Tibial nerve (tissue), 4 donors: Measurements from ENCODE around the gene RBM33.
A peak's percentile ranks its signal among the peaks of the same experiment; 100 is the strongest.

ENCODE experiments used
- CTCF ChIP-seq, 5 experiments: fragments of 200-600 bp in 3 of 5; fragments of 450-650 bp in 2 of 5; sonication (generic) in 3 of 5; IDR thresholded peaks; one replicate each; pipeline ENCODE4 v1.5.1; 2016 to 2019; ENCODE audit warnings: antibody characterized with exemption in 5 of 5, mild to moderate bottlenecking in 3 of 5, moderate library complexity in 2 of 5
- EP300 ChIP-seq, 2 donors: sonication (generic); formaldehyde crosslinking; IDR thresholded peaks; one replicate each; pipeline ENCODE4 v1.6.1; 2017; ENCODE audit warnings: antibody characterized with exemption in 2 of 2, mild to moderate bottlenecking in 1 of 2
- POLR2A ChIP-seq, 2 donors: fragments of 450-650 bp; IDR thresholded peaks; one replicate each; pipeline ENCODE4 v1.6.1; 2017; ENCODE audit warnings: antibody characterized with exemption in 2 of 2, mild to moderate bottlenecking in 2 of 2, moderate library complexity in 2 of 2

- TF ChIP-seq CTCF (IDR thresholded peaks at IDR 0.05) (peak; percentile 17 to 56 (median 48)), POLR2A (IDR thresholded peaks at IDR 0.05) (no peak), EP300 (IDR thresholded peaks at IDR 0.05) (peak in 1 of 2 donors; percentile 10)
Observed at GRCh38 chr7:155815332-155816191, 171.1 kb downstream of the RBM33 start.
